Natural killer cell (primary cell): ENCODE measurements around the gene TFCP2L1. TPM values are rescaled to one million over a fixed set of nuclear protein-coding genes. Genes with fewer than 3 reads are reported as not detected.

ENCODE experiments used
- ATAC-seq, 3 donors: fragments of 150-1000 bp in 2 of 3; fragments of 200-7000 bp in 1 of 3; cut with Tn5 transposase; 1 replicate in 1 of 3; 2 replicates in 2 of 3; pipeline ENCODE4 v1.10.0; 2021; ENCODE audit warnings: mild to moderate bottlenecking in 2 of 3, moderate library complexity in 2 of 3
- DNase-seq, 2 donors: peaks; one replicate each; pipeline versions ENCODE4 v3.0.0 to v3.0.0-alpha.2; 2013 to 2021; ENCODE audit warnings: mixed read lengths in 1 of 2
- H3K27ac ChIP-seq: one replicate; pipeline ENCODE4 v1.5.1; 2013; ENCODE audit warnings: mild to moderate bottlenecking, low read length
- H3K27me3 ChIP-seq: one replicate; pipeline ENCODE4 v1.6.1; 2013; ENCODE audit warnings: low read length; ENCODE audit not compliant: control insufficient read depth, insufficient read depth
- H3K36me3 ChIP-seq: one replicate; pipeline ENCODE4 v1.6.1; 2013; ENCODE audit warnings: low read length; ENCODE audit not compliant: control insufficient read depth, insufficient read depth
- H3K4me1 ChIP-seq: one replicate; pipeline ENCODE4 v1.6.1; 2013; ENCODE audit warnings: low read length; ENCODE audit not compliant: control insufficient read depth, insufficient read depth
- H3K4me3 ChIP-seq: one replicate; pipeline ENCODE4 v1.5.1; 2013; ENCODE audit warnings: low read length
- H3K9me3 ChIP-seq: one replicate; pipeline ENCODE4 v1.6.1; 2013; ENCODE audit warnings: low read length; ENCODE audit not compliant: control insufficient read depth, insufficient read depth
- H3K27ac Mint-ChIP-seq, 2 donors: one replicate each; pipeline ENCODE4 v1.8.0; 2022; ENCODE audit warnings: mild to moderate bottlenecking in 2 of 2, mixed read lengths in 2 of 2, moderate library complexity in 1 of 2
- H3K27me3 Mint-ChIP-seq, 2 donors: one replicate each; pipeline ENCODE4 v1.8.0; 2022; ENCODE audit warnings: low read depth in 2 of 2, mixed read lengths in 2 of 2
- H3K36me3 Mint-ChIP-seq: one replicate; pipeline ENCODE4 v1.8.0; 2022; ENCODE audit warnings: mixed read lengths
- H3K4me1 Mint-ChIP-seq, 2 donors: one replicate each; pipeline ENCODE4 v1.8.0; 2022; ENCODE audit warnings: mixed read lengths in 2 of 2
- H3K4me3 Mint-ChIP-seq: one replicate; pipeline ENCODE4 v1.8.0; 2022; ENCODE audit warnings: mild to moderate bottlenecking, moderate library complexity, mixed read lengths
- H3K9me3 Mint-ChIP-seq, 2 donors: one replicate each; pipeline ENCODE4 v1.8.0; 2022; ENCODE audit warnings: mixed read lengths in 2 of 2
- WGBS: methylation state at CpG from one replicate; pipeline ENCODE4 v1.1.7; 2013; ENCODE audit warnings: missing lambda C conversion rate; ENCODE audit not compliant: insufficient coverage; 5-methylcytosine and 5-hydroxymethylcytosine counted together
- intact Hi-C: fragments of 100-400 bp; cut with micrococcal nuclease; formaldehyde crosslinking; loops from one replicate; pipeline ENCODE4 v1.14.2; 2022
- total RNA-seq, 4 donors: library from RNA; stranded (reverse); fragments of 120-200 nt in 1 of 4; gene quantifications; one replicate each; pipeline versions ENCODE4 v1.2.3 to v1.2.4, GENCODE V29; 2013 to 2022
- TF ChIP-seq, protein P1 (sequence below): fragments of 200-600 bp; IDR thresholded peaks from one replicate; pipeline ENCODE4 v1.8.0; 2022; ENCODE audit warnings: antibody characterized with exemption

TFCP2L1 gene
- total RNA-seq, 3 donors from 2014 or later (not counting 1 experiment from before 2014, with no cell fraction given), result 0.72 to 1.8 (median 0.85) TPM

DNA sequence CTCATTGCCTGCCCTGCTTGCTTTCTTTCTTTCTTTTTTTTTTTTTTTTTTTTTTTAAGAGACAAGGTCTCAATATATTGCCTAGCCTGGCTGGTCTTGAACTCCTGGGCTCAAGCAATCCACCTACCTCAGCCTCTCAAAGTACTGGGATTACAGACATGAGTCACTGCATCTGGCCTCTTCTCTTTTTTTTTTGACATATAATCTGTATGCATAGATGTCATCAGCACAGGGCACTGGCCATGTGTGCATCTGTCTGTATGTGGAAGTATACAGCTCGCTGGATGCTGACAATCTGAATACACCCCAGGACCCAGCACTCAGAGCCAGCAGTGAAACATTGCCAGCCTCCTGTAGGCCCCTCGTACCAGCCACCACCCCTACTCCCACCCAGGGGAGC is 49.5 kb downstream of the TFCP2L1 start:
- 80% methylated on average over 2 of the region's 2 CpGs for WGBS
- intact Hi-C loops, result no loop called here
- ATAC-seq, result no peak

DNA sequence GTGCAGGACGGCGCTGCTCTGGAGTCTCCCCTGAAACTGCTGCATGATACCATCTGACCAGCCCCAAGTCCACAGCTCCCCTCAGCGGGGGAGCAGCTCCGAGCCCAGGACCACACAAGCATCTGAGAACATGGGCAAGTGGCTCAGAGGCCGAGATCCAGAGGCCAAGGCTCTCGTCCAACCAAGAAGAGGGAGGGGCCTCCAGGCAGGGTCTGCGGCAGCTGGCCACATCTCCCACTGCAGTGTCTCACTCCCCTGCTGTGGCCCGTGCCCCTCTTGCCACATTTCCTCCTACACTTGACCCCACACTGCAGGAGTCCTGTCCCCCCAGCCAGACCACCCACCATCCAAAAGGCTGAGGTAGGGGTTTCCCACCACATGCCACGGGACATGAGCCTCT is 50.2 kb downstream of the TFCP2L1 start:
- Histone ChIP-seq H3K4me1 (no peaks in the 10 kb centered on the region), H3K27me3 (no peaks in the 10 kb centered on the region), H3K4me3 (no peak overlapping the region), H3K36me3 (no peaks in the 10 kb centered on the region), H3K9me3 (no peaks in the 10 kb centered on the region), H3K27ac (no peak overlapping the region)
- TF ChIP-seq, protein P1, sequence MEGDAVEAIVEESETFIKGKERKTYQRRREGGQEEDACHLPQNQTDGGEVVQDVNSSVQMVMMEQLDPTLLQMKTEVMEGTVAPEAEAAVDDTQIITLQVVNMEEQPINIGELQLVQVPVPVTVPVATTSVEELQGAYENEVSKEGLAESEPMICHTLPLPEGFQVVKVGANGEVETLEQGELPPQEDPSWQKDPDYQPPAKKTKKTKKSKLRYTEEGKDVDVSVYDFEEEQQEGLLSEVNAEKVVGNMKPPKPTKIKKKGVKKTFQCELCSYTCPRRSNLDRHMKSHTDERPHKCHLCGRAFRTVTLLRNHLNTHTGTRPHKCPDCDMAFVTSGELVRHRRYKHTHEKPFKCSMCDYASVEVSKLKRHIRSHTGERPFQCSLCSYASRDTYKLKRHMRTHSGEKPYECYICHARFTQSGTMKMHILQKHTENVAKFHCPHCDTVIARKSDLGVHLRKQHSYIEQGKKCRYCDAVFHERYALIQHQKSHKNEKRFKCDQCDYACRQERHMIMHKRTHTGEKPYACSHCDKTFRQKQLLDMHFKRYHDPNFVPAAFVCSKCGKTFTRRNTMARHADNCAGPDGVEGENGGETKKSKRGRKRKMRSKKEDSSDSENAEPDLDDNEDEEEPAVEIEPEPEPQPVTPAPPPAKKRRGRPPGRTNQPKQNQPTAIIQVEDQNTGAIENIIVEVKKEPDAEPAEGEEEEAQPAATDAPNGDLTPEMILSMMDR, result no peak
- Mint-ChIP-seq H3K36me3 (no peaks in the 10 kb centered on the region), H3K4me1 (no peaks in the 10 kb centered on the region), H3K9me3 (no peaks in the 10 kb centered on the region), H3K27me3 (peaks cover 0 to 2% of the 10 kb centered on the region in 2 donors), H3K4me3 (no peak overlapping the region), H3K27ac (no peak overlapping the region)
- ATAC-seq (no peak), DNase-seq (no peak)
- intact Hi-C loops, result no loop called here
- WGBS, result 87% methylated on average over 9 of the region's 9 CpGs

More for the DNA sequence above, 49.5 kb downstream of the TFCP2L1 start:
- H3K4me1 Mint-ChIP-seq, result no peaks in the 10 kb centered on the region
- no peak for DNase-seq
- Histone ChIP-seq H3K4me3 (no peak overlapping the region), H3K36me3 (no peaks in the 10 kb centered on the region), H3K4me1 (no peaks in the 10 kb centered on the region), H3K27me3 (no peaks in the 10 kb centered on the region), H3K27ac (no peak overlapping the region), H3K9me3 (no peaks in the 10 kb centered on the region)
- H3K9me3 Mint-ChIP-seq, result no peaks in the 10 kb centered on the region
- no peaks in the 10 kb centered on the region for H3K36me3 Mint-ChIP-seq
- H3K27ac Mint-ChIP-seq, result no peak overlapping the region
- H3K27me3 Mint-ChIP-seq, result peaks cover 0 to 2% of the 10 kb centered on the region in 2 donors
- H3K4me3 Mint-ChIP-seq, result no peak overlapping the region
- TF ChIP-seq, protein P1, result no peak

GRCh38 chr2:121234144-121234543 is 50.9 kb downstream of the TFCP2L1 start:
- Histone ChIP-seq H3K27me3 (no peaks in the 10 kb centered on the region), H3K36me3 (no peaks in the 10 kb centered on the region), H3K27ac (no peak overlapping the region), H3K4me3 (no peak overlapping the region), H3K9me3 (no peaks in the 10 kb centered on the region), H3K4me1 (no peaks in the 10 kb centered on the region)
- Mint-ChIP-seq H3K4me1 (no peaks in the 10 kb centered on the region), H3K9me3 (no peaks in the 10 kb centered on the region), H3K4me3 (no peak overlapping the region), H3K27me3 (peaks cover 0 to 2% of the 10 kb centered on the region in 2 donors), H3K27ac (no peak overlapping the region), H3K36me3 (no peaks in the 10 kb centered on the region)
- WGBS, result 94% methylated on average over 7 of the region's 7 CpGs
- DNase-seq (no peak), ATAC-seq (no peak)
- intact Hi-C loops, result no loop called here
- TF ChIP-seq, protein P1, result no peak

DNA sequence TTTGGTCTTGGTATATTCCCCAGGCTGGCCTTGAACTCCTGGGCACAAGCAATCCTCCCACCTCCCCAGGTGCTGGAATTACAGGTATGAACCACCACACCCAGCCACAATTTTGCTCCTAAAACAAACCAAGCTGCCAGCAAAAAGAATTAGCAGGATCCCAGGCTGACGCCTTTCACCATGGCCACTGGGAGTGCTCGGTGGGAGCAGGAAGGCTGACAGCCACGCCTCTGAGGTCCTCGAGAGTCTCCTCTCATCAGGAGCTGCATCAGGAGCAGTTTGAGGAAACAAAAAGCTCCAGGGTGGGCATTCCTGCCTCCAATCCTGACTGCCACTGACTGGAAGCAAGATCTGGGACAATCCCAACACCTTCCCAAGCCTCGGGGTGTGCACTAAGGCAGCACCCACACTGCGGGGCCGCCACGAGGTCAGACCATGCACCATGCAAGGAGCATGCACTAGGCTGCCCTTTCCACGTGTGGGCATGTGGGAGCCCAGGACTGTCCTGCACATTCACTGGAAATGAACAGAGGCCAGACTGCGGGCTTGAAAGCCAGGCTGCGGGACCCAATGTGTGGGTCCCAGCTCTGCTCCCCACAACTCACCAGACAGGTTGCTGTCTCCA is 51.4 kb downstream of the TFCP2L1 start:
- ATAC-seq, result no peak
- Mint-ChIP-seq H3K4me1 (no peaks in the 10 kb centered on the region), H3K36me3 (no peaks in the 10 kb centered on the region), H3K27me3 (peaks cover 0 to 2% of the 10 kb centered on the region in 2 donors), H3K9me3 (no peaks in the 10 kb centered on the region), H3K27ac (no peak overlapping the region), H3K4me3 (no peak overlapping the region)
- H3K27me3 ChIP-seq, result no peaks in the 10 kb centered on the region
- intact Hi-C loops, result no loop called here
- WGBS, result 81% methylated on average over 11 of the region's 11 CpGs
- no peak overlapping the region for H3K4me3 ChIP-seq
- no peak for DNase-seq
- no peaks in the 10 kb centered on the region for H3K9me3 ChIP-seq
- no peaks in the 10 kb centered on the region for H3K36me3 ChIP-seq
- no peaks in the 10 kb centered on the region for H3K4me1 ChIP-seq
- H3K27ac ChIP-seq, result no peak overlapping the region
- TF ChIP-seq, protein P1, result no peak
